GM19372 (cell line): Measurements from ENCODE around the gene IL34.
"Not testable (repeated sequence)": the region's sequence is repeated elsewhere in the genome, so short reads cannot be mapped to it uniquely, and the experiment has no call there.

Experiments used
- ATAC-seq: cut with Tn5 transposase; IDR thresholded peaks from one replicate; pipeline ENCODE4 v1.9.1; 2021; ENCODE audit warnings: mild to moderate bottlenecking, low read depth, moderate library complexity; ENCODE audit not compliant: unreplicated experiment

Gene IL34

GRCh38 chr16:70630960-70631745, 15.2 kb upstream of the IL34 start:
- no peak for ATAC-seq

GRCh38 chr16:70632273-70632672, 14.1 kb upstream of the IL34 start:
- no peak for ATAC-seq

GRCh38 chr16:70633617-70634016, 12.7 kb upstream of the IL34 start:
- not testable (repeated sequence) for ATAC-seq

GRCh38 chr16:70634861-70635260, 11.5 kb upstream of the IL34 start:
- ATAC-seq: no peak

- ATAC-seq: no peak
These were observed 10.9 kb upstream of the IL34 start for GRCh38 chr16:70635336-70636016.

GRCh38 chr16:70638814-70639792, 7.3 kb upstream of the IL34 start:
- ATAC-seq: no peak

- ATAC-seq: no peak
These were observed 3.7 kb upstream of the IL34 start for GRCh38 chr16:70642633-70643032.

- not testable (repeated sequence) for ATAC-seq
These were observed 3.1 kb upstream of the IL34 start for GRCh38 chr16:70643264-70643663.

- ATAC-seq: no peak
These were observed 1.4 kb upstream of the IL34 start for GRCh38 chr16:70644763-70645597.

- ATAC-seq: no peak
These were observed 1.3 kb downstream of the IL34 start for GRCh38 chr16:70647441-70648359.

- ATAC-seq: no peak
These were observed 2.2 kb downstream of the IL34 start for GRCh38 chr16:70648606-70649005.

GRCh38 chr16:70649300-70649699, 2.9 kb downstream of the IL34 start:
- no peak for ATAC-seq

GRCh38 chr16:70650216-70650615, 3.9 kb downstream of the IL34 start:
- ATAC-seq: no peak

- no peak for ATAC-seq
These were observed 5.2 kb downstream of the IL34 start for GRCh38 chr16:70651524-70651923.

- no peak for ATAC-seq
These were observed 6.0 kb downstream of the IL34 start for GRCh38 chr16:70652322-70652721.

GRCh38 chr16:70653406-70653805, 7.0 kb downstream of the IL34 start:
- no peak for ATAC-seq

GRCh38 chr16:70653809-70654771, 7.7 kb downstream of the IL34 start:
- no peak for ATAC-seq
